CD4-positive, alpha-beta T cell (primary cell): Measurements from ENCODE around the gene COL4A2. TPM values are rescaled to one million over a fixed set of nuclear protein-coding genes. Genes with fewer than 3 reads are reported as not detected.

ENCODE experiments used
- ATAC-seq: fragments of 200-7000 bp; cut with Tn5 transposase; one replicate; pipeline ENCODE4 v1.10.0; 2022; ENCODE audit warnings: mild to moderate bottlenecking; ENCODE audit not compliant: poor library complexity
- CTCF ChIA-PET: fragments of 350-600 bp; sonication (Branson Sonifier 250); formaldehyde crosslinking; loops from one replicate; lab custom pipeline; 2021; ENCODE audit warnings: antibody characterized with exemption, inconsistent platforms; lab: Charles Lee
- POLR2A ChIA-PET: fragments of 350-600 bp; sonication (Branson Sonifier 250); formaldehyde crosslinking; loops from one replicate; lab custom pipeline; 2021; ENCODE audit warnings: antibody characterized with exemption, inconsistent platforms; lab: Charles Lee
- DNase-seq, 14 experiments: peaks; one replicate each; pipeline ENCODE4 v3.0.0-alpha.2; 2013 to 2020; ENCODE audit warnings: mixed read lengths in 2 of 14
- H3K27ac ChIP-seq, 2 donors: one replicate each; pipeline versions ENCODE4 v1.5.1 to v1.7.0; 2013; ENCODE audit warnings: low read length in 2 of 2, low read depth in 1 of 2, mild to moderate bottlenecking in 1 of 2
- H3K27me3 ChIP-seq, 2 experiments: 1 replicate in 1 of 2; 2 replicates in 1 of 2; pipeline versions ENCODE4 v1.6.1 to v1.7.0; 2013; ENCODE audit warnings: low read length in 2 of 2, control low read depth in 1 of 2, mild to moderate bottlenecking in 1 of 2, moderate library complexity in 1 of 2; ENCODE audit not compliant: insufficient read depth in 2 of 2, control insufficient read depth in 1 of 2
- H3K36me3 ChIP-seq: one replicate; pipeline ENCODE4 v1.6.1; 2013; ENCODE audit warnings: low read length, control low read depth; ENCODE audit not compliant: insufficient read depth
- H3K4me1 ChIP-seq: one replicate; pipeline ENCODE4 v1.6.1; 2013; ENCODE audit warnings: low read length, control low read depth; ENCODE audit not compliant: insufficient read depth
- H3K4me3 ChIP-seq: one replicate; pipeline ENCODE4 v1.5.1; 2013; ENCODE audit warnings: mild to moderate bottlenecking, low read length, moderate library complexity
- H3K9me3 ChIP-seq, 2 experiments: 1 replicate in 1 of 2; 2 replicates in 1 of 2; pipeline versions ENCODE4 v1.6.1 to v1.7.0; 2013; ENCODE audit warnings: low read length in 2 of 2, mild to moderate bottlenecking in 2 of 2, control low read depth in 1 of 2, moderate library complexity in 1 of 2; ENCODE audit not compliant: control insufficient read depth in 1 of 2, insufficient read depth in 1 of 2
- H3K27ac Mint-ChIP-seq: one replicate; pipeline ENCODE4 v1.8.0; 2020; ENCODE audit warnings: mixed read lengths
- H3K27me3 Mint-ChIP-seq: one replicate; pipeline ENCODE4 v1.8.0; 2021; ENCODE audit warnings: mixed read lengths
- H3K36me3 Mint-ChIP-seq: one replicate; pipeline ENCODE4 v1.8.0; 2021; ENCODE audit warnings: low read depth, mixed read lengths
- H3K4me1 Mint-ChIP-seq: one replicate; pipeline ENCODE4 v1.8.0; 2021; ENCODE audit warnings: low read depth, mixed read lengths
- H3K4me3 Mint-ChIP-seq: one replicate; pipeline ENCODE4 v1.8.0; 2020; ENCODE audit warnings: mild to moderate bottlenecking, mixed read lengths
- H3K9me3 Mint-ChIP-seq: one replicate; pipeline ENCODE4 v1.8.0; 2020; ENCODE audit warnings: mixed read lengths
- intact Hi-C, 2 experiments: fragments of 100-400 bp; cut with DNase I in 1 of 2; cut with micrococcal nuclease in 1 of 2; formaldehyde crosslinking; loops; one replicate each; pipeline versions ENCODE4 v1.15.1 to v1.9.0; 2023 to 2025; cut with DNase I, micrococcal nuclease
- total RNA-seq, 174 experiments: library from RNA in 2 of 174; stranded (reverse) in 2 of 174; gene quantifications; one replicate each; pipeline ENCODE4 v1.2.3 and lab custom pipeline; 2021 to 2026
- TF ChIP-seq, protein P1 (sequence below): fragments of 200-600 bp; IDR thresholded peaks from one replicate; pipeline ENCODE4 v1.8.0; 2022; ENCODE audit warnings: antibody characterized with exemption, mild to moderate bottlenecking

The COL4A2 gene
- total RNA-seq, 2 experiments from 2014 or later = not detected

DNA sequence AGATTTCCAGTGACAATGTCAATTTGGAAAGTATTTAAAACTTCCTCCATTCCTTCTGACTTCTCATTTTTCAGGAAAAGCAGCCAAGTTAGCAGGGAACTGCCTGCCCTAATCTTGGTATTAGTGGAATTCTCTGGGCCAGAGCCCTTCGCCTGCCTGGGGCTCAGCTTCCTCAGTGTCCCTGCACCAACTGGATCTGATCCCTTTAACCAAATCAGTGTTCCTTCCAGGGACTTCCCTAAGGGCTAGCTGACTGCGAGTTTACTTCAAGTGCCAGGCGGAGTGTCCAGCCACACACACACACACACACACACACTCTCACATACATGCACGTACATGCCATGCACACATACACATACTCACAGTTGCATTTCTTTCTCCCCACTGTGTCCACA is 234.4 kb downstream of the COL4A2 start:
- ATAC-seq (no peak), DNase-seq (no peak)
- POLR2A ChIA-PET = no interaction called here
- Histone ChIP-seq H3K27ac (no peak overlapping the region), H3K9me3 (no peaks in the 10 kb centered on the region), H3K36me3 (no peaks in the 10 kb centered on the region), H3K4me3 (no peak overlapping the region), H3K27me3 (no peaks in the 10 kb centered on the region), H3K4me1 (no peaks in the 10 kb centered on the region)
- H3K27me3 Mint-ChIP-seq = no peaks in the 10 kb centered on the region
- CTCF ChIA-PET = no interaction called here
- intact Hi-C loops = no loop called here
- no peak overlapping the region for H3K27ac Mint-ChIP-seq
- no peaks in the 10 kb centered on the region for H3K9me3 Mint-ChIP-seq
- TF ChIP-seq, protein P1, sequence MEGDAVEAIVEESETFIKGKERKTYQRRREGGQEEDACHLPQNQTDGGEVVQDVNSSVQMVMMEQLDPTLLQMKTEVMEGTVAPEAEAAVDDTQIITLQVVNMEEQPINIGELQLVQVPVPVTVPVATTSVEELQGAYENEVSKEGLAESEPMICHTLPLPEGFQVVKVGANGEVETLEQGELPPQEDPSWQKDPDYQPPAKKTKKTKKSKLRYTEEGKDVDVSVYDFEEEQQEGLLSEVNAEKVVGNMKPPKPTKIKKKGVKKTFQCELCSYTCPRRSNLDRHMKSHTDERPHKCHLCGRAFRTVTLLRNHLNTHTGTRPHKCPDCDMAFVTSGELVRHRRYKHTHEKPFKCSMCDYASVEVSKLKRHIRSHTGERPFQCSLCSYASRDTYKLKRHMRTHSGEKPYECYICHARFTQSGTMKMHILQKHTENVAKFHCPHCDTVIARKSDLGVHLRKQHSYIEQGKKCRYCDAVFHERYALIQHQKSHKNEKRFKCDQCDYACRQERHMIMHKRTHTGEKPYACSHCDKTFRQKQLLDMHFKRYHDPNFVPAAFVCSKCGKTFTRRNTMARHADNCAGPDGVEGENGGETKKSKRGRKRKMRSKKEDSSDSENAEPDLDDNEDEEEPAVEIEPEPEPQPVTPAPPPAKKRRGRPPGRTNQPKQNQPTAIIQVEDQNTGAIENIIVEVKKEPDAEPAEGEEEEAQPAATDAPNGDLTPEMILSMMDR = no peak
- H3K36me3 Mint-ChIP-seq = peaks cover 7% of the 10 kb centered on the region
- peaks cover 14% of the 10 kb centered on the region for H3K4me1 Mint-ChIP-seq
- no peak overlapping the region for H3K4me3 Mint-ChIP-seq

DNA sequence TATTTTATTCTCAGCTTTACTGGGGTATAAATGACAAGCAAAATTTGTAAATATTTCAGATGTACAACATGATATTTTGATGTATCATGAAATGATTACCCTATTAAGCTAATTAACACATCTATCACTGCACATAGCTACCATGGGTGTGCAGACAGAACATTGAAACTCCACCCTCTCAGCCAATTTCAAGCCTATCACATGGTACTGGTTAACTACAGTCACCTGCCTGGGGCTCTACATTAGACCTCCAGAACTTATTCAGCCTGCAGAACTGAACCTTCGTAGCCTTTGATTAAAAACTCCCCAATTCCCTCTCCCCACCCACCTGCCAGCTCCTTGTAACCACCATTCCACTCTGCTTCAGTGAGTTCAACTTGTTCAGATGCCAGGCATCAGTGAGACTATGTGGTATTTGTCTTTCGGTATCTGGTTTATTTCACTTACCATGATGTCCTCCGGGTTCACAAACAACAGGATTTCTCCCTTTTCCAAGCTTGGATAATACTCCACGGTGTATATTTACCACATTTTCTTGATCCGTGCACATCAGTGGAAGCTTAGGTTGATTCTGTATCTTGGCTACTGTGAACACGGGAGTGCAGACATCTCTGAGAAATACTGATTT is 235.2 kb downstream of the COL4A2 start:
- Mint-ChIP-seq H3K4me1 (peaks cover 11% of the 10 kb centered on the region), H3K27ac (no peak overlapping the region), H3K27me3 (no peaks in the 10 kb centered on the region), H3K36me3 (peaks cover 7% of the 10 kb centered on the region), H3K4me3 (no peak overlapping the region), H3K9me3 (no peaks in the 10 kb centered on the region)
- TF ChIP-seq, protein P1 = no peak
- no peak for ATAC-seq
- H3K27me3 ChIP-seq = no peaks in the 10 kb centered on the region
- intact Hi-C loops = no loop called here
- ChIA-PET POLR2A (no interaction called here), CTCF (no interaction called here)
- H3K4me1 ChIP-seq = no peaks in the 10 kb centered on the region
- DNase-seq = no peak
- peaks cover 0 to 5% of the 10 kb centered on the region in 2 experiments for H3K9me3 ChIP-seq
- H3K36me3 ChIP-seq = no peaks in the 10 kb centered on the region
- no peak overlapping the region for H3K27ac ChIP-seq
- H3K4me3 ChIP-seq = no peak overlapping the region

DNA sequence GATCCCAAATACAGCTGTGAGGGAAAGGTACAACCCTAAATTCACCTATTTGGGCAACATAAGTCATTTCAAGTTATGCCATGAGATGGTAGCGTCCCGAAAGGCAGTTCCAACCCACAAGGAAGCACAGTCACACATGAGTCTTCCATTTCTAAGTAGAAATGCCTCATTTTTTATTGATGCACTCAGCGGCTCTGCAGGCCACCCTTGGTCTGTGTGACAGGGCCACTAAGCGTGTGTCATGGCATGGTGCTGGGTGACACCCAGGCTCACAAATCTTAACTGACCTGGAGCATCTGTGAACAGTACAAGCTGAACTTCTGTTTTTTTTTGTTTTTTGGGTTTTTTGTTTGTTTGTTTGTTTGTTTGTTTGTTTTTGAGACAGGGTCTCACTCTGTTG is 239.3 kb downstream of the COL4A2 start:
- Mint-ChIP-seq H3K4me1 (no peaks in the 10 kb centered on the region), H3K27ac (no peak overlapping the region), H3K4me3 (no peak overlapping the region), H3K36me3 (peaks cover 7% of the 10 kb centered on the region), H3K27me3 (no peaks in the 10 kb centered on the region), H3K9me3 (no peaks in the 10 kb centered on the region)
- no peak for DNase-seq
- Histone ChIP-seq H3K9me3 (peaks cover 0 to 5% of the 10 kb centered on the region in 2 experiments), H3K27me3 (no peaks in the 10 kb centered on the region), H3K36me3 (no peaks in the 10 kb centered on the region), H3K4me1 (no peaks in the 10 kb centered on the region), H3K27ac (no peak overlapping the region), H3K4me3 (no peak overlapping the region)
- ATAC-seq = no peak
- ChIA-PET CTCF (no interaction called here), POLR2A (no interaction called here)
- intact Hi-C loops = no loop called here
- TF ChIP-seq, protein P1 = no peak
